Activated CD4-positive, alpha-beta T cell treated with anti-CD3 and anti-CD28 coated beads, Interleukin-2, amount 50 U/mL, for 16 hours (primary cell): ENCODE data around the gene OOSP4B.
"Not testable (repeated sequence)": the region's sequence is repeated elsewhere in the genome, so short reads cannot be mapped to it uniquely, and the experiment has no call there.

ENCODE experiments used
- DNase-seq: peaks from one replicate; pipeline ENCODE4 v3.0.0-alpha.2; 2020

Gene OOSP4B

DNA sequence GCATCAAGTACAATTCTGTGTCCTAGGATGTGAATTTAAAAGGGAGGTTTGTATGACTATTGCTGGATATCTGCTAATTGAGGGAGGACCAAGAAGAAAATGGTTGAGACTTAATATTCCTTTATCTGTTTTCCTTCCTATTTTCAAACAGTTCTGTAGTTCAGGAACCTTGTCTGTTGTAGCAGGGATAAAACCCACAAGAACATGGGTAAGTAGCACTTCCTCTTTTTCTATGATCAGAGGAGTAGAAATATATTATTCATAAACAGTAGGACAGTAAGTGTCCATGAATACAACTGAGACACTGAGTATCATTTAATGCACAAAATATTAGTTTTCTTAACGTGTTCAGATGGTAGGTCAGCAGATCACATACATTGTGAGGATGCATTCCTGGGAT is 47.1 kb downstream of the OOSP4B start:
- no peak for DNase-seq

DNA sequence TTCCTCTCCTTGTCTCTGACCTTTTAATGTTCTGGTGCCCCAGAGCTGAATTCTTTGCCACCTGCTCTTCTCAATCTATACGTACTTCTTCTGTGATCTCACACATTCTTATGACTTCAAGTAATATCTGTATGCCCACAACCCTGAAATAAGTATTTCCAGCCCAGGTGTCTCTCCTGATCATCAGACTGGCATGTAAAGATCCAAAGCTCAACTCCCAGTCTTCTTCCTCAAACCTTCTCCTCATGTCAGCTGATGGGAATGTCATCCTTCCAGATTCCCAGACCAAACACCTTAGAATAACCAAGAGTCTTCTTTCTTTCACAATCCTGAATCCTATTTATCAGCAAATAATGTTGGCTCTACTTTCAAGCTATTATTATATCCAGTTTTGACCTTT is 48.8 kb downstream of the OOSP4B start:
- DNase-seq: no peak

DNA sequence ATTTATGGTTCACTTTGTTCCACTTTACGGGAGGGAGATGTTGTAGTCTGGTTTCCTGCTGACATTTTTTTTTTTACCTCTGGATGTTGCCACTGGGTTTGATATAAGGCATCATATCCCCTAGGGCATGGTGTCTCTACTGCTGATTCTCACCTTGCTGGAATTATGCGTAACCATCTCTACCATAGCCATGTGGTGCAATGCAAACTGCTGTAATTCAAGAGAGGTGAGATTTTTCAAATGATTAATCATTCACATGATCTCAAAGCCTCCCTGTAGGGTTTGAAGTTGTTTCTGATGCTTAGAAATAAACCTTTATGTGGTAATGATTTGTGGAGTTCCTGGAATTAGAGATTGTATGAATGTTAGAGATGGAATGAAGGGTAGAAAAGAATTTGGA is 52.5 kb downstream of the OOSP4B start:
- no peak for DNase-seq

DNA sequence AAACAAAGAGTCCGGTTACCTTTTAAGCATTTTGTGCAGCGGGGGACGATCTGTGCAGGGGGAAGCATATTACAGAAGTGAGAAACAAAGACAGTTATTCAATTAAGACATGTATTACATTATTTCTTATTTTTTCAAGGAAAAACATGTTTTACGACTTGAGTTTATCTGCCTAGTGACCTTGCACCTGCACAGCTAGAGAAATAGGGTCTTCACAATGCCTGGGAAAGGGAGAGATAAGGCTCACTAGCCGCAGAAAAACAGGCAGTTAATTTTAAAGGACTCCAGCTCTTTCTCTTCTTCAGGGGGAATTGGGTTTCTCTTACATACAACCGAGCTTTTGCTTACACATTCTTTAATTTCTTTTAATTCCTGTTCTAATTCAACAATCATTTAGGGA is 54.7 kb downstream of the OOSP4B start:
- DNase-seq: not testable (repeated sequence)

DNA sequence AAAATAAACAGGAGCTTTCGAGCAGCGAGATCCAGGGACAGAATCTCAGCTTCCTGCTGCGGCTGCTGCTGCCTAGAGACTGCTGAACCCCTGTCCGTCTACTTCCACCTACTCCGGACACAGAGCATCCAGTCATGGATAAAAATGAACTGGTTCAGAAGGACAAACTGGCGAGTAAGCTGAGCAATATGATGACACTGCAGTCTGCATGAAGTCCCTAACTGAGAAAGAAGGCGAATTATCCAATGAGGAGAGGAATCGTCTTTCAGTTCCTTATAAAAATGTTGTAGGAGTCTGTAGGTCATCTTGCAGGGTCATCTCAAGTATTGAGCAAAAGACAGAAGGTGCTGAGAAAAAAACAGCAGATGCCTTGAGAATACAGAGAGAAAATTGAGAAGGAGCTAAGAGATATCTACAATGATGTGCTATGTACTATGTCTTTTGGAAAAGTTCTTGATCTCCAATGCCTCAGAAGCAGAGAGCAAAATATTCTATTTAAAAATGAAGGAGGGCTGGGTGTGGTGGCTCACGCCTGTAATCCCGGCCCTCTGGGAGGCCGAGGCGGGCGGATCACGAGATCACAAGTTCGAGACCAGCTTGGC is 60.3 kb downstream of the OOSP4B start:
- DNase-seq: no peak

DNA sequence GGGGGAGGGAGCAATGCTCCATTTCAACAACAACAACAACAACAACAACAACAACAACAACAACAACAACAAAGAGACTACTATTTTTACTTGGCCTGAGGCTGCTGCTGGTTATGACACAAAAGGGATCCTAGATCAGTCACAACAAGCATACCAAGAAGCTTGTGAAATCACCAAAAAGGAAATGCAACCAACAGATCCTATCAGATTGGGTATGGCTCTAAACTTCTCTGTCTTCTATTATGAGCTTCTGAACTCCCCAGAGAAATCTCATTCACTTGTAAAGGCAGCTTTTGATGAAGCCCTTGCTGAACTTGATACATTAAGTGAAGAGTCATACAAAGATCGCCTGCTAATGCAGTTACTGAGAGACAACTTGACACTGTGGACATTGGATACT is 61.0 kb downstream of the OOSP4B start:
- DNase-seq: no peak

DNA sequence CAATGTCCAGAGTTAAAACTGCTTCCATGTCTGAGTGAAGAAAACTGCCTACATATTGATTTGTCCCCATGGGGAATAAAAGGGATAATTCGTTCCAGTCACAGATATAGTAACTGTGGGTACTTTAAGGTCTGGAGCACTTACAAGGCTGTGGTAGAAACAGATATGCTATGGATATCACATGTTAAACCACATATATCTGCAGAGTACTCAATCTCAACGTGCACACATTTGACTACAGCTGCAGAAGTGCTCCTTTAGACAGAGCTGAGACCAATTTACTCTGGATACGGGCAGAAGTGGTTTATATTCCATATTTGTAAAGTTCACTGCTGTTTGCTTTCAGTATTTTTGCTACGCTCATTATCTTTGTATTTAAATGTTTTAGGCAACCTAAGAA is 61.8 kb downstream of the OOSP4B start:
- no peak for DNase-seq

DNA sequence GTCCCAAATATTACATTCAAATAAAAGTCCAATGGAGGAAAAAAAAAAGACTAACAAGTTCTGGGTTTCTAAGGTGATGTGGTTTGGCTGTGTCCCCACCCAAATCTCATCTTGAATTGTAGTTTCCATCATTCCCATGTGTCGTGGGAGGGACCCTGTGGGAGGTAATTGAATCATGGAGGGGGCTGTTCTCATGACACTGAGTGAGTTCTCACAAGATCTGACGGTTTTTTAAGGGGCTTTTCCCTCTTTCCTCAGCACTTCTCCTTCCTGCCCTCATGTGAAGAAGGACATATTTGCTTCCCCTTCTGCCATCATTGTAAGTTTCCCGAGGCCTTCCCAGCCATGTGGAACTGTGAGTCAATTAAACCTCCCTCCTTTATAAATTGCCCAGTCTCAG is 63.6 kb downstream of the OOSP4B start:
- DNase-seq: no peak
